HEK293 (cell line): ENCODE measurements around the gene RAG1.

ENCODE experiments used
- CTCF ChIA-PET: fragments of 350-600 bp; formaldehyde crosslinking; extraction: SDS; loops from one replicate; lab custom pipeline; 2021; ENCODE audit warnings: antibody characterized with exemption; lab: Yijun Ruan, JAX
- POLR2A ChIA-PET: fragments of 300-600 bp; formaldehyde crosslinking; extraction: SDS; loops from one replicate; lab custom pipeline; 2020; ENCODE audit warnings: antibody characterized with exemption, inconsistent platforms; lab: Yijun Ruan, JAX
- H3K27ac ChIP-seq: fragments of 200-500 bp; sonication (Bioruptor generic); 2 replicates; pipeline ENCODE4 v1.5.1; 2014; ENCODE audit warnings: low read depth, low read length, control low read depth, inconsistent platforms; ENCODE audit errors: extremely low read depth
- H3K36me3 ChIP-seq, 2 experiments: fragments of 200-500 bp in 1 of 2; sonication (Bioruptor generic) in 1 of 2; 1 replicate in 1 of 2; 2 replicates in 1 of 2; pipeline ENCODE4 v1.5.1; 2014 to 2017; ENCODE audit warnings: inconsistent platforms in 2 of 2, low read length in 2 of 2; ENCODE audit not compliant: control insufficient read depth in 2 of 2, insufficient read depth in 1 of 2
- H3K4me1 ChIP-seq: fragments of 200-500 bp; sonication (Bioruptor generic); 2 replicates; pipeline ENCODE4 v1.5.1; 2014; ENCODE audit warnings: mild to moderate bottlenecking, low read length, inconsistent platforms; ENCODE audit not compliant: control insufficient read depth, insufficient read depth
- H3K4me3 ChIP-seq: 2 replicates; pipeline ENCODE4 v1.5.1; 2011; ENCODE audit warnings: low read depth, mild to moderate bottlenecking, control low read depth, low read length, moderate library complexity
- H3K9me3 ChIP-seq: fragments of 200-500 bp; sonication (Bioruptor generic); 2 replicates; pipeline ENCODE4 v1.5.1; 2014; ENCODE audit warnings: low read depth, low read length, inconsistent platforms; ENCODE audit not compliant: control insufficient read depth, insufficient read depth
- MEIS1 ChIP-seq: sonication (generic); formaldehyde crosslinking; IDR thresholded peaks from 2 replicates; pipeline ENCODE4 v1.8.1; 2022; ENCODE audit warnings: missing genetic modification reagents, mild to moderate bottlenecking, borderline replicate concordance
- SCRT1 ChIP-seq: fragments of 450-650 bp; formaldehyde crosslinking; IDR thresholded peaks from 2 replicates; pipeline ENCODE4 v1.5.1; 2016; ENCODE audit warnings: missing biosample characterization, missing genetic modification characterization, borderline replicate concordance
- SP2 ChIP-seq: fragments of 450-650 bp; formaldehyde crosslinking; IDR thresholded peaks from 2 replicates; pipeline ENCODE4 v1.5.1; 2016; ENCODE audit warnings: missing biosample characterization, missing genetic modification characterization
- SP3 ChIP-seq: fragments of 450-650 bp; formaldehyde crosslinking; IDR thresholded peaks from 2 replicates; pipeline ENCODE4 v1.5.1; 2016; ENCODE audit warnings: missing biosample characterization, missing genetic modification characterization
- YY2 ChIP-seq: fragments of 450-650 bp; formaldehyde crosslinking; IDR thresholded peaks from 2 replicates; pipeline ENCODE4 v1.5.1; 2016; ENCODE audit warnings: missing biosample characterization, missing genetic modification characterization
- ZEB2 ChIP-seq: fragments of 450-650 bp; formaldehyde crosslinking; IDR thresholded peaks from 2 replicates; pipeline ENCODE4 v1.5.1; 2016; ENCODE audit warnings: missing biosample characterization, missing genetic modification characterization
- ZFHX2 ChIP-seq: fragments of 450-650 bp; formaldehyde crosslinking; conservative IDR thresholded peaks from 2 replicates; pipeline ENCODE4 v1.5.1; 2016; ENCODE audit warnings: missing biosample characterization, missing genetic modification characterization
- ZNF112 ChIP-seq: fragments of 450-650 bp; formaldehyde crosslinking; IDR thresholded peaks from 2 replicates; pipeline ENCODE4 v1.5.0; 2017; ENCODE audit warnings: missing biosample characterization, missing genetic modification characterization
- ZNF132 ChIP-seq: fragments of 450-650 bp; formaldehyde crosslinking; IDR thresholded peaks from 2 replicates; pipeline ENCODE4 v1.5.1; 2017; ENCODE audit warnings: missing biosample characterization, missing genetic modification characterization, borderline replicate concordance
- ZNF146 ChIP-seq: fragments of 450-650 bp; formaldehyde crosslinking; IDR thresholded peaks from 2 replicates; pipeline ENCODE4 v1.5.1; 2016; ENCODE audit warnings: missing biosample characterization, missing genetic modification characterization
- ZNF157 ChIP-seq: fragments of 450-650 bp; formaldehyde crosslinking; IDR thresholded peaks from 2 replicates; pipeline ENCODE4 v1.5.1; 2016; ENCODE audit warnings: missing biosample characterization, missing genetic modification characterization
- ZNF169 ChIP-seq: fragments of 450-650 bp; formaldehyde crosslinking; IDR thresholded peaks from 2 replicates; pipeline ENCODE4 v1.5.1; 2016; ENCODE audit warnings: missing biosample characterization, missing genetic modification characterization
- ZNF23 ChIP-seq: fragments of 450-650 bp; formaldehyde crosslinking; IDR thresholded peaks from 2 replicates; pipeline ENCODE4 v1.5.1; 2016; ENCODE audit warnings: missing biosample characterization, missing genetic modification characterization, borderline replicate concordance
- ZNF274 ChIP-seq, 2 experiments: fragments of 200-500 bp in 1 of 2; fragments of 450-650 bp in 1 of 2; sonication (Bioruptor generic) in 1 of 2; formaldehyde crosslinking in 1 of 2; IDR thresholded peaks; 2 replicates each; pipeline versions ENCODE4 v1.5.1 to v1.6.1; 2014 to 2016; ENCODE audit warnings: borderline replicate concordance in 1 of 2, inconsistent platforms in 1 of 2, low read length in 1 of 2, missing biosample characterization in 1 of 2, missing genetic modification characterization in 1 of 2
- ZNF302 ChIP-seq: fragments of 450-650 bp; formaldehyde crosslinking; IDR thresholded peaks from 2 replicates; pipeline ENCODE4 v1.5.1; 2016; ENCODE audit warnings: missing biosample characterization, missing genetic modification characterization, low read depth
- ZNF350 ChIP-seq: fragments of 450-650 bp; formaldehyde crosslinking; IDR thresholded peaks from 2 replicates; pipeline ENCODE4 v1.5.0; 2017; ENCODE audit warnings: missing biosample characterization, mild to moderate bottlenecking, missing genetic modification characterization
- ZNF530 ChIP-seq: fragments of 450-650 bp; formaldehyde crosslinking; IDR thresholded peaks from 2 replicates; pipeline ENCODE4 v1.5.1; 2016; ENCODE audit warnings: low read depth, missing biosample characterization, missing genetic modification characterization
- ZNF561 ChIP-seq: fragments of 450-650 bp; IDR thresholded peaks from 2 replicates; pipeline ENCODE4 v1.5.1; 2018; ENCODE audit warnings: missing biosample characterization, missing genetic modification characterization, borderline replicate concordance
- ZNF596 ChIP-seq: fragments of 450-650 bp; IDR thresholded peaks from 2 replicates; pipeline ENCODE4 v1.5.0; 2018; ENCODE audit warnings: missing biosample characterization, mild to moderate bottlenecking, missing genetic modification characterization, moderate library complexity
- ZNF658 ChIP-seq: fragments of 450-650 bp; formaldehyde crosslinking; IDR thresholded peaks from 2 replicates; pipeline ENCODE4; 2016; ENCODE audit warnings: missing biosample characterization, missing genetic modification characterization
- ZNF776 ChIP-seq: fragments of 450-650 bp; formaldehyde crosslinking; IDR thresholded peaks from 2 replicates; pipeline ENCODE4 v1.5.0; 2017; ENCODE audit warnings: missing biosample characterization, missing genetic modification characterization, borderline replicate concordance
- ZNF785 ChIP-seq: fragments of 450-650 bp; formaldehyde crosslinking; IDR thresholded peaks from 2 replicates; pipeline ENCODE4 v1.5.1; 2016; ENCODE audit warnings: missing biosample characterization, missing genetic modification characterization
- TF ChIP-seq, protein P1 (sequence below): fragments of 450-650 bp; formaldehyde crosslinking; IDR thresholded peaks from 2 replicates; pipeline ENCODE4 v1.5.1; 2016; ENCODE audit warnings: missing biosample characterization, missing genetic modification characterization, borderline replicate concordance
- TF ChIP-seq, protein P2 (sequence below): fragments of 450-650 bp; formaldehyde crosslinking; IDR thresholded peaks from 2 replicates; pipeline ENCODE4 v1.5.1; 2016; ENCODE audit warnings: missing biosample characterization, missing genetic modification characterization, low read depth
- TF ChIP-seq, protein P3 (sequence below): fragments of 450-650 bp; formaldehyde crosslinking; IDR thresholded peaks from 2 replicates; pipeline ENCODE4 v1.5.1; 2016; ENCODE audit warnings: missing biosample characterization, missing genetic modification characterization
- TF ChIP-seq, protein P4 (sequence below): fragments of 450-650 bp; formaldehyde crosslinking; IDR thresholded peaks from 2 replicates; pipeline ENCODE4 v1.5.1; 2016; ENCODE audit warnings: missing biosample characterization, missing genetic modification characterization

The RAG1 gene

DNA sequence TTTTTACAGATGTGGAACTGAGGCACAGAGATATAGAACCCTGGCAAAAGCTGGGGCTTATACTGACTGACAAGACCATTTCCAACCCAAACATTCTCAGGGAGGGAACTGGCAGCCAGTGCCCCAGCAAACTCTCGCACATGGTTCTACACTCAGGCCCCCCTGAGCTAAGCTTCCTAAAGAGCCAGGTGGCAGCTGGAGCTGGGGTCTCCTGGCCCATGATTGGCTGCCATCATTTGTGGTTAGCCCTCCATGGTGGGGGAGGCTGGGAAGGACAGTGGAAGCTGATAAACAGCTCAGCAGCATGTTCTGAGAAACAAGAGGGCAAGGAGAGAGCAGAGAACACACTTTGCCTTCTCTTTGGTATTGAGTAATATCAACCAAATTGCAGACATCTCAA is at the start of gene RAG1:
TSS of gene RAG1 (plus strand) at position 314 of the 400 bp plus-strand sequence. CDS start 5,298 bp downstream, outside the sequence.
- no peaks in the 10 kb centered on the region for H3K9me3 ChIP-seq
- TF ChIP-seq, protein P1, sequence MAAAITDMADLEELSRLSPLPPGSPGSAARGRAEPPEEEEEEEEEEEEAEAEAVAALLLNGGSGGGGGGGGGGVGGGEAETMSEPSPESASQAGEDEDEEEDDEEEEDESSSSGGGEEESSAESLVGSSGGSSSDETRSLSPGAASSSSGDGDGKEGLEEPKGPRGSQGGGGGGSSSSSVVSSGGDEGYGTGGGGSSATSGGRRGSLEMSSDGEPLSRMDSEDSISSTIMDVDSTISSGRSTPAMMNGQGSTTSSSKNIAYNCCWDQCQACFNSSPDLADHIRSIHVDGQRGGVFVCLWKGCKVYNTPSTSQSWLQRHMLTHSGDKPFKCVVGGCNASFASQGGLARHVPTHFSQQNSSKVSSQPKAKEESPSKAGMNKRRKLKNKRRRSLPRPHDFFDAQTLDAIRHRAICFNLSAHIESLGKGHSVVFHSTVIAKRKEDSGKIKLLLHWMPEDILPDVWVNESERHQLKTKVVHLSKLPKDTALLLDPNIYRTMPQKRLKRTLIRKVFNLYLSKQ (tag by site-specific recombination): no peak
- TF ChIP-seq ZNF302 (tag by site-specific recombination) (no peak), ZNF23 (tag by site-specific recombination) (no peak), MEIS1 (CRISPR knock-in tag) (no peak), ZNF274 (IDR thresholded peaks at IDR 0.05; ENCODE audit: low read length) (no peak), ZNF274 (tag by site-specific recombination; IDR thresholded peaks at IDR 0.05; ENCODE audit: borderline replicate concordance) (no peak), ZNF350 (tag by site-specific recombination) (no peak), ZNF785 (tag by site-specific recombination) (no peak), ZNF169 (tag by site-specific recombination) (no peak), ZFHX2 (tag by site-specific recombination) (no peak), ZEB2 (tag by site-specific recombination) (no peak), ZNF561 (tag by site-specific recombination) (no peak), ZNF146 (tag by site-specific recombination) (no peak)
- TF ChIP-seq, protein P2, sequence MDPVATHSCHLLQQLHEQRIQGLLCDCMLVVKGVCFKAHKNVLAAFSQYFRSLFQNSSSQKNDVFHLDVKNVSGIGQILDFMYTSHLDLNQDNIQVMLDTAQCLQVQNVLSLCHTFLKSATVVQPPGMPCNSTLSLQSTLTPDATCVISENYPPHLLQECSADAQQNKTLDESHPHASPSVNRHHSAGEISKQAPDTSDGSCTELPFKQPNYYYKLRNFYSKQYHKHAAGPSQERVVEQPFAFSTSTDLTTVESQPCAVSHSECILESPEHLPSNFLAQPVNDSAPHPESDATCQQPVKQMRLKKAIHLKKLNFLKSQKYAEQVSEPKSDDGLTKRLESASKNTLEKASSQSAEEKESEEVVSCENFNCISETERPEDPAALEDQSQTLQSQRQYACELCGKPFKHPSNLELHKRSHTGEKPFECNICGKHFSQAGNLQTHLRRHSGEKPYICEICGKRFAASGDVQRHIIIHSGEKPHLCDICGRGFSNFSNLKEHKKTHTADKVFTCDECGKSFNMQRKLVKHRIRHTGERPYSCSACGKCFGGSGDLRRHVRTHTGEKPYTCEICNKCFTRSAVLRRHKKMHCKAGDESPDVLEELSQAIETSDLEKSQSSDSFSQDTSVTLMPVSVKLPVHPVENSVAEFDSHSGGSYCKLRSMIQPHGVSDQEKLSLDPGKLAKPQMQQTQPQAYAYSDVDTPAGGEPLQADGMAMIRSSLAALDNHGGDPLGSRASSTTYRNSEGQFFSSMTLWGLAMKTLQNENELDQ (tag by site-specific recombination): no peak
- TF ChIP-seq, all 188 proteins: peak for 0
- Histone ChIP-seq H3K36me3 (no peaks in the 10 kb centered on the region), H3K4me1 (no peaks in the 10 kb centered on the region), H3K27ac (no peak within 1 kb of the TSS), H3K4me3 (no peak within 1 kb of the TSS)
- ChIA-PET POLR2A (no interaction called here), CTCF (interaction anchor here (6.3 to 9.8 kb wide), 2 partner anchors 135 to 181 kb away, joined by 74 to 284 read pairs; no protein-coding TSS in a partner anchor)

DNA sequence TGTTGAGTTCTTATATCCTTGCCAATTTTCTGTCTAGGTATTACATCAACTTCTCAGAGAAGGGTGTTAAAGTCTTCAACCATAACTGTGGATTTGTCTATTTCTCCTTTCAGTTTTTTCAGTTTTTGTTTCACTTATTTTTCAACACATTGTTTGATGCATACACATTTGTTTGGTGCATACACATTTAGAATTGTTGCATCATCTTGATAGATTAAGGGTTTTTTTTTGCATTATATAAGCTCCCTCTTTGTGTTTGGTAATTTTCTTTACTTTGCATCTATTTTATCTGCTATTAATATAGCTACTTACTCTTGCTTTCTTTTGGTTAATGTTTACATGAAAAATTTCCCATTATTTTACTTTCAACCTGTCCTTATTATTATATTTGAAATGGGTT is 37.0 kb upstream of the RAG1 start:
- no peak overlapping the region for H3K4me3 ChIP-seq
- ChIA-PET CTCF (interaction anchor here (0.6 kb wide), 1 partner anchor 21 kb away, joined by 3 read pairs; the partner anchor contains the start of gene TRAF6), POLR2A (no interaction called here)
- no peaks in the 10 kb centered on the region for H3K36me3 ChIP-seq
- no peaks in the 10 kb centered on the region for H3K4me1 ChIP-seq
- H3K9me3 ChIP-seq: no peaks in the 10 kb centered on the region
- no peak overlapping the region for H3K27ac ChIP-seq
- TF ChIP-seq SCRT1 (tag by site-specific recombination): no peak
- TF ChIP-seq ZNF530: no peak
- TF ChIP-seq ZNF658 (tag by site-specific recombination): no peak
- no peak for TF ChIP-seq ZNF157 (tag by site-specific recombination)
- TF ChIP-seq ZNF596: no peak
- TF ChIP-seq ZNF302 (tag by site-specific recombination): no peak
- TF ChIP-seq ZNF776: no peak
- no peak for TF ChIP-seq SP3 (tag by site-specific recombination)
- no peak for TF ChIP-seq ZNF112 (tag by site-specific recombination)
- no peak for TF ChIP-seq SP2 (tag by site-specific recombination)
- TF ChIP-seq YY2 (tag by site-specific recombination): no peak
- no peak for TF ChIP-seq ZNF132
- TF ChIP-seq, protein P3, sequence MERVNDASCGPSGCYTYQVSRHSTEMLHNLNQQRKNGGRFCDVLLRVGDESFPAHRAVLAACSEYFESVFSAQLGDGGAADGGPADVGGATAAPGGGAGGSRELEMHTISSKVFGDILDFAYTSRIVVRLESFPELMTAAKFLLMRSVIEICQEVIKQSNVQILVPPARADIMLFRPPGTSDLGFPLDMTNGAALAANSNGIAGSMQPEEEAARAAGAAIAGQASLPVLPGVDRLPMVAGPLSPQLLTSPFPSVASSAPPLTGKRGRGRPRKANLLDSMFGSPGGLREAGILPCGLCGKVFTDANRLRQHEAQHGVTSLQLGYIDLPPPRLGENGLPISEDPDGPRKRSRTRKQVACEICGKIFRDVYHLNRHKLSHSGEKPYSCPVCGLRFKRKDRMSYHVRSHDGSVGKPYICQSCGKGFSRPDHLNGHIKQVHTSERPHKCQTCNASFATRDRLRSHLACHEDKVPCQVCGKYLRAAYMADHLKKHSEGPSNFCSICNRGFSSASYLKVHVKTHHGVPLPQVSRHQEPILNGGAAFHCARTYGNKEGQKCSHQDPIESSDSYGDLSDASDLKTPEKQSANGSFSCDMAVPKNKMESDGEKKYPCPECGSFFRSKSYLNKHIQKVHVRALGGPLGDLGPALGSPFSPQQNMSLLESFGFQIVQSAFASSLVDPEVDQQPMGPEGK (tag by site-specific recombination): no peak
- TF ChIP-seq, protein P1 (tag by site-specific recombination): no peak
- TF ChIP-seq, protein P4, sequence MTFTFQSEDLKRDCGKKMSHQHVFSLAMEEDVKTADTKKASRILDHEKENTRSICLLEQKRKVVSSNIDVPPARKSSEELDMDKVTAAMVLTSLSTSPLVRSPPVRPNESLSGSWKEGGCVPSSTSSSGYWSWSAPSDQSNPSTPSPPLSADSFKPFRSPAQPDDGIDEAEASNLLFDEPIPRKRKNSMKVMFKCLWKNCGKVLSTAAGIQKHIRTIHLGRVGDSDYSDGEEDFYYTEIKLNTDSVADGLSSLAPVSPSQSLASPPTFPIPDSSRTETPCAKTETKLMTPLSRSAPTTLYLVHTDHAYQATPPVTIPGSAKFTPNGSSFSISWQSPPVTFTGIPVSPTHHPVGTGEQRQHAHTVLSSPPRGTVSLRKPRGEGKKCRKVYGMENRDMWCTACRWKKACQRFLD: no peak
